Keratinocyte (primary cell): ENCODE data around the gene SHMT2. TPM values are rescaled to one million over a fixed set of nuclear protein-coding genes. Genes with fewer than 3 reads are reported as not detected.

Experiments
- DNase-seq: peaks from one replicate; pipeline ENCODE4 v3.0.0-alpha.2; 2011; ENCODE audit warnings: low read depth, missing footprints, low spot score
- FAIRE-seq: peaks from 2 replicates; lab custom pipeline; 2011; peaks lifted over from hg19 to GRCh38; lab: Jason Lieb, UNC
- H2AFZ ChIP-seq: 2 replicates; pipeline ENCODE4 v1.6.0; 2012; ENCODE audit warnings: low read length, control low read depth, inconsistent platforms; ENCODE audit not compliant: control insufficient read depth
- H3K27ac ChIP-seq: 2 replicates; pipeline ENCODE4 v1.5.1; 2011; ENCODE audit warnings: low read length; ENCODE audit not compliant: control insufficient read depth, insufficient read depth
- H3K27me3 ChIP-seq: 3 replicates; pipeline ENCODE4 v1.6.0; 2011; ENCODE audit warnings: low read length; ENCODE audit not compliant: control insufficient read depth, insufficient read depth; ENCODE audit errors: extremely low read depth
- H3K36me3 ChIP-seq, 2 experiments: 2 replicates in 1 of 2; 3 replicates in 1 of 2; pipeline ENCODE4 v1.5.1; 2011; ENCODE audit warnings: low read length in 2 of 2, mild to moderate bottlenecking in 1 of 2; ENCODE audit not compliant: control insufficient read depth in 2 of 2, insufficient read depth in 2 of 2; ENCODE audit errors: extremely low read depth in 1 of 2
- H3K4me1 ChIP-seq: 3 replicates; pipeline ENCODE4 v1.5.1; 2011; ENCODE audit warnings: low read length; ENCODE audit not compliant: control insufficient read depth, insufficient read depth; ENCODE audit errors: extremely low read depth
- H3K4me2 ChIP-seq: 3 replicates; pipeline ENCODE4 v1.6.0; 2011; ENCODE audit warnings: low read depth, low read length; ENCODE audit not compliant: control insufficient read depth, insufficient read depth; ENCODE audit errors: extremely low read depth
- H3K4me3 ChIP-seq, 3 experiments: fragments of 200-600 bp in 1 of 3; sonication (generic) in 1 of 3; 2 replicates in 2 of 3; 3 replicates in 1 of 3; pipeline ENCODE4 v1.5.1; 2011 to 2016; ENCODE audit warnings: low read length in 3 of 3, mild to moderate bottlenecking in 3 of 3, control low read depth in 2 of 3, inconsistent platforms in 1 of 3, low read depth in 1 of 3, mixed read lengths in 1 of 3, mixed run types in 1 of 3, moderate library complexity in 1 of 3; ENCODE audit not compliant: control insufficient read depth in 2 of 3, insufficient read depth in 2 of 3; ENCODE audit errors: extremely low read depth in 1 of 3
- H3K79me2 ChIP-seq: 2 replicates; pipeline ENCODE4 v1.6.0; 2012; ENCODE audit warnings: low read length; ENCODE audit not compliant: control insufficient read depth, insufficient read depth
- H3K9ac ChIP-seq: 3 replicates; pipeline ENCODE4 v1.6.0; 2011; ENCODE audit warnings: low read length; ENCODE audit not compliant: control insufficient read depth, insufficient read depth; ENCODE audit errors: extremely low read depth
- H3K9me1 ChIP-seq: 3 replicates; pipeline ENCODE4 v1.6.0; 2011; ENCODE audit warnings: low read length; ENCODE audit not compliant: control insufficient read depth, insufficient read depth; ENCODE audit errors: extremely low read depth
- H3K9me3 ChIP-seq: 2 replicates; pipeline ENCODE4 v1.5.1; 2012; ENCODE audit warnings: low read depth, low read length; ENCODE audit not compliant: control insufficient read depth
- H4K20me1 ChIP-seq: 3 replicates; pipeline ENCODE4 v1.6.0; 2011; ENCODE audit warnings: low read length; ENCODE audit not compliant: control insufficient read depth, insufficient read depth; ENCODE audit errors: extremely low read depth
- EZH2 ChIP-seq: IDR thresholded peaks from one replicate; pipeline ENCODE4 v1.6.1; 2012; ENCODE audit warnings: inconsistent platforms, mild to moderate bottlenecking, low read length, moderate library complexity
- dilution Hi-C: fragments of 300-500 bp; cut with MboI; formaldehyde crosslinking; loops from one replicate; pipeline ENCODE4 v1.7.0; 2020; ENCODE audit warnings: low sequenced_read_pairs; ENCODE audit not compliant: extremely low pct_ligation_motif_present
- polyA plus RNA-seq, 5 experiments: library from polyadenylated mRNA; depleted of rRNA in 3 of 5; stranded (reverse) in 3 of 5; stranded (forward) in 1 of 5; unstranded in 1 of 5; fragments of >200 nt; gene quantifications; 1 replicate in 1 of 5; 2 replicates in 3 of 5; 3 replicates in 1 of 5; pipeline versions ENCODE4 v1.2.1 to v1.2.3, GENCODE V29; 2011 to 2012; ENCODE audit warnings: missing spikeins in 2 of 5, low read depth in 1 of 5, low replicate concordance in 1 of 5
- TF ChIP-seq, protein P1 (sequence below), 3 experiments: IDR thresholded peaks in 1 of 3; conservative IDR thresholded peaks in 1 of 3; optimal IDR thresholded peaks in 1 of 3; 2 replicates in 2 of 3; 3 replicates in 1 of 3; pipeline versions ENCODE3 to v1.5.1; 2011; ENCODE audit warnings: low read length in 3 of 3, mild to moderate bottlenecking in 3 of 3, moderate library complexity in 2 of 3, control low read depth in 1 of 3, inconsistent platforms in 1 of 3; ENCODE audit not compliant: insufficient read depth in 2 of 3; ENCODE audit errors: extremely low read depth in 1 of 3

Gene SHMT2
- polyA plus RNA-seq, 1 donor (not counting 4 experiments of a cell fraction or from before 2014, with no cell fraction given): 128 TPM

- Histone ChIP-seq H3K27ac (no peak overlapping the region), H2AFZ (no peak overlapping the region), H3K36me3 (peaks cover 25 to 41% of the 10 kb centered on the region in 2 experiments), H3K4me3 (peak overlapping the region in 1 of 3 experiments; percentile 39), H3K79me2 (peaks cover 12% of the 10 kb centered on the region), H3K9me1 (no peaks in the 10 kb centered on the region), H3K9ac (no peak overlapping the region), H3K4me2 (peak overlapping the region; percentile 94), H3K9me3 (no peaks in the 10 kb centered on the region), H3K4me1 (peaks cover 81% of the 10 kb centered on the region), H3K27me3 (peaks cover 20% of the 10 kb centered on the region), H4K20me1 (no peaks in the 10 kb centered on the region)
- dilution Hi-C loops: no loop called here
- FAIRE-seq (no peak), DNase-seq (no peak)
- no peak for TF ChIP-seq EZH2
- TF ChIP-seq, protein P1, sequence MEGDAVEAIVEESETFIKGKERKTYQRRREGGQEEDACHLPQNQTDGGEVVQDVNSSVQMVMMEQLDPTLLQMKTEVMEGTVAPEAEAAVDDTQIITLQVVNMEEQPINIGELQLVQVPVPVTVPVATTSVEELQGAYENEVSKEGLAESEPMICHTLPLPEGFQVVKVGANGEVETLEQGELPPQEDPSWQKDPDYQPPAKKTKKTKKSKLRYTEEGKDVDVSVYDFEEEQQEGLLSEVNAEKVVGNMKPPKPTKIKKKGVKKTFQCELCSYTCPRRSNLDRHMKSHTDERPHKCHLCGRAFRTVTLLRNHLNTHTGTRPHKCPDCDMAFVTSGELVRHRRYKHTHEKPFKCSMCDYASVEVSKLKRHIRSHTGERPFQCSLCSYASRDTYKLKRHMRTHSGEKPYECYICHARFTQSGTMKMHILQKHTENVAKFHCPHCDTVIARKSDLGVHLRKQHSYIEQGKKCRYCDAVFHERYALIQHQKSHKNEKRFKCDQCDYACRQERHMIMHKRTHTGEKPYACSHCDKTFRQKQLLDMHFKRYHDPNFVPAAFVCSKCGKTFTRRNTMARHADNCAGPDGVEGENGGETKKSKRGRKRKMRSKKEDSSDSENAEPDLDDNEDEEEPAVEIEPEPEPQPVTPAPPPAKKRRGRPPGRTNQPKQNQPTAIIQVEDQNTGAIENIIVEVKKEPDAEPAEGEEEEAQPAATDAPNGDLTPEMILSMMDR (optimal IDR thresholded peaks at IDR 0.05 in 1 of 3, IDR thresholded peaks at IDR 0.05 in 1 of 3, conservative IDR thresholded peaks at IDR 0.05 in 1 of 3; ENCODE audit: extremely low read depth in 1 of 3, insufficient read depth in 2 of 3, low read length in 3 of 3): no peak
Measured at GRCh38 chr12:57235728-57236131, 6.2 kb downstream of the SHMT2 start.

GRCh38 chr12:57236201-57236924 is 6.9 kb downstream of the SHMT2 start:
- no peak for DNase-seq
- Histone ChIP-seq H3K79me2 (peaks cover 6% of the 10 kb centered on the region), H3K27me3 (peaks cover 26% of the 10 kb centered on the region), H3K4me1 (peaks cover 78% of the 10 kb centered on the region), H4K20me1 (no peaks in the 10 kb centered on the region), H3K9ac (peak overlapping the region; percentile 37), H3K4me3 (peak overlapping the region; percentile 5 to 39 (median 19)), H3K27ac (no peak overlapping the region), H3K36me3 (peaks cover 23 to 36% of the 10 kb centered on the region in 2 experiments), H3K9me1 (no peaks in the 10 kb centered on the region), H2AFZ (no peak overlapping the region), H3K9me3 (no peaks in the 10 kb centered on the region), H3K4me2 (peak overlapping the region; percentile 94)
- no peak for TF ChIP-seq EZH2
- TF ChIP-seq, protein P1 (optimal IDR thresholded peaks at IDR 0.05 in 1 of 3, IDR thresholded peaks at IDR 0.05 in 1 of 3, conservative IDR thresholded peaks at IDR 0.05 in 1 of 3; ENCODE audit: extremely low read depth in 1 of 3, insufficient read depth in 2 of 3, low read length in 3 of 3): no peak
- dilution Hi-C loops: no loop called here
- FAIRE-seq: peak; percentile 58
